Loucy (cell line): Measurements from ENCODE around the gene BEST3.

ENCODE experiments used
- H2AFZ ChIP-seq: fragments of 200-600 bp; sonication (generic); 2 replicates; pipeline ENCODE4 v1.6.0; 2016; ENCODE audit warnings: antibody characterized with exemption, mild to moderate bottlenecking, low read length, moderate library complexity
- H3F3A ChIP-seq: fragments of 200-600 bp; 2 replicates; pipeline ENCODE4 v1.6.0; 2016; ENCODE audit warnings: antibody characterized with exemption, low read depth, mild to moderate bottlenecking
- H3K27me3 ChIP-seq: fragments of 200-600 bp; sonication (generic); 2 replicates; pipeline ENCODE4 v1.6.1; 2014; ENCODE audit warnings: low read length, mild to moderate bottlenecking; ENCODE audit not compliant: insufficient read depth, poor library complexity, severe bottlenecking
- H3K36me3 ChIP-seq: fragments of 200-600 bp; sonication (generic); 2 replicates; pipeline ENCODE4 v1.6.1; 2016; ENCODE audit warnings: low read length; ENCODE audit not compliant: insufficient read depth
- H3K4me1 ChIP-seq: fragments of 200-600 bp; sonication (generic); 2 replicates; pipeline ENCODE4 v1.5.1; 2014; ENCODE audit warnings: low read length, mild to moderate bottlenecking; ENCODE audit not compliant: insufficient read depth, poor library complexity, severe bottlenecking
- H3K4me2 ChIP-seq: fragments of 200-600 bp; sonication (generic); 2 replicates; pipeline ENCODE4 v1.6.0; 2014; ENCODE audit warnings: antibody characterized with exemption, low read length, low read depth, mild to moderate bottlenecking; ENCODE audit not compliant: poor library complexity, severe bottlenecking
- H3K4me3 ChIP-seq: fragments of 200-600 bp; sonication (generic); 2 replicates; pipeline ENCODE4 v1.5.1; 2014; ENCODE audit warnings: low read length, mild to moderate bottlenecking, mixed read lengths; ENCODE audit not compliant: poor library complexity, severe bottlenecking
- H3K79me2 ChIP-seq: fragments of 200-600 bp; sonication (generic); 2 replicates; pipeline ENCODE4 v1.6.1; 2014; ENCODE audit warnings: low read length; ENCODE audit not compliant: insufficient read depth
- H3K9ac ChIP-seq: fragments of 200-600 bp; sonication (generic); 2 replicates; pipeline ENCODE4 v1.6.0; 2014; ENCODE audit warnings: mild to moderate bottlenecking, low read depth, low read length, moderate library complexity; ENCODE audit not compliant: poor library complexity, severe bottlenecking
- H3K9me2 ChIP-seq: fragments of 200-600 bp; sonication (generic); replicated peaks from 2 replicates; pipeline ENCODE4 v1.6.1; 2016; ENCODE audit warnings: low read depth, low read length, mixed read lengths
- H3K9me3 ChIP-seq: fragments of 200-600 bp; sonication (generic); 2 replicates; pipeline ENCODE4 v1.6.1; 2014; ENCODE audit warnings: mild to moderate bottlenecking, antibody characterized with exemption, low read length, low read depth; ENCODE audit not compliant: insufficient read depth
- H4K20me1 ChIP-seq: fragments of 200-600 bp; sonication (generic); 2 replicates; pipeline ENCODE4 v1.6.0; 2014; ENCODE audit warnings: antibody characterized with exemption, low read length, mild to moderate bottlenecking; ENCODE audit not compliant: insufficient read depth, poor library complexity, severe bottlenecking
- EZH2phosphoT487 ChIP-seq: fragments of 200-600 bp; IDR thresholded peaks from 2 replicates; pipeline ENCODE4 v1.6.1; 2018; ENCODE audit warnings: antibody characterized with exemption, mild to moderate bottlenecking, moderate library complexity, borderline replicate concordance
- TF ChIP-seq, protein P1 (sequence below): fragments of 200-600 bp; sonication (generic); conservative IDR thresholded peaks from 2 replicates; pipeline ENCODE4 v1.5.1; 2014; ENCODE audit warnings: mild to moderate bottlenecking, antibody characterized with exemption, low read length

Gene BEST3

DNA sequence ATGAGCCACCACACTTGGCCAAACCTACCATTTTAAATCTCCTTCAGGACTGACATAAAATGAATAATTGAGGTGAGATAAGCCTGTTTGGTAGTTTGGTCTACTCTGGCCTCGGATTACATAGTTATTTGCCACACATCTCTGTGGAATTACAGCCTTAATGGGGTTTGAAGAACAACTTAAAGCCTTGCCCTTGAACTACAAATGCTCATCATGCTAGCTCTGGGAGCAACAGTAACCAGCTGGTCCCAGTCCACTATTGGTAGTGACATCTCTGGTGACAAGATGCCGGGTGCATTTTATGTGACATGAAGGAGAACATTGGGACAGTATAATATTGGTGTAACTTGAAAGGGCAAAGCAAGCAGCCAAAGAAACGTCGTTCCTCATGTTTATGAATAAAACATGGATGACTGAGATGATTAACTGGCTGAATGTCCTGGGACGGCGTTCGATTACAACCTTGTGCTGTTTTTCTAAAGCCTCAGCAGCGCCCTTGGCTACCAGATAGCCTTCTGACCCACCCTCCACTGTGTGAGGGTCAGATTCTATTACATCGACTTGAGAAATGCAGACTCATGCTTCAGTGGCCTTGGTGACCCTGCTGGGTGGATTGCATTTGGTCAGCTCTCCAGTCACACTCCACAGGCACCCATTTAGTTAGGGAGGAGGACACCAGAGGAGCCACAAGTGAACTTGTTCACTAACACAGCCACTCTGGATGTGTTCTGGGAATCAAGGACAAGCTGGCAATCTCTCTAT is 41.5 kb downstream of the BEST3 start:
- TF ChIP-seq EZH2phosphoT487, result no peak
- TF ChIP-seq, protein P1, sequence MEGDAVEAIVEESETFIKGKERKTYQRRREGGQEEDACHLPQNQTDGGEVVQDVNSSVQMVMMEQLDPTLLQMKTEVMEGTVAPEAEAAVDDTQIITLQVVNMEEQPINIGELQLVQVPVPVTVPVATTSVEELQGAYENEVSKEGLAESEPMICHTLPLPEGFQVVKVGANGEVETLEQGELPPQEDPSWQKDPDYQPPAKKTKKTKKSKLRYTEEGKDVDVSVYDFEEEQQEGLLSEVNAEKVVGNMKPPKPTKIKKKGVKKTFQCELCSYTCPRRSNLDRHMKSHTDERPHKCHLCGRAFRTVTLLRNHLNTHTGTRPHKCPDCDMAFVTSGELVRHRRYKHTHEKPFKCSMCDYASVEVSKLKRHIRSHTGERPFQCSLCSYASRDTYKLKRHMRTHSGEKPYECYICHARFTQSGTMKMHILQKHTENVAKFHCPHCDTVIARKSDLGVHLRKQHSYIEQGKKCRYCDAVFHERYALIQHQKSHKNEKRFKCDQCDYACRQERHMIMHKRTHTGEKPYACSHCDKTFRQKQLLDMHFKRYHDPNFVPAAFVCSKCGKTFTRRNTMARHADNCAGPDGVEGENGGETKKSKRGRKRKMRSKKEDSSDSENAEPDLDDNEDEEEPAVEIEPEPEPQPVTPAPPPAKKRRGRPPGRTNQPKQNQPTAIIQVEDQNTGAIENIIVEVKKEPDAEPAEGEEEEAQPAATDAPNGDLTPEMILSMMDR, result no peak
- no peak overlapping the region for H2AFZ ChIP-seq
- no peak overlapping the region for H3K4me3 ChIP-seq
- H3K27me3 ChIP-seq, result no peaks in the 10 kb centered on the region
- H3K9me3 ChIP-seq, result no peaks in the 10 kb centered on the region
- H3K4me1 ChIP-seq, result no peaks in the 10 kb centered on the region
- H3K9me2 ChIP-seq, result no peaks in the 10 kb centered on the region
- no peak overlapping the region for H3K4me2 ChIP-seq
- no peaks in the 10 kb centered on the region for H3K36me3 ChIP-seq
- no peaks in the 10 kb centered on the region for H3K79me2 ChIP-seq
- H4K20me1 ChIP-seq, result no peaks in the 10 kb centered on the region
- H3K9ac ChIP-seq, result no peak overlapping the region
- H3F3A ChIP-seq, result no peaks in the 10 kb centered on the region

DNA sequence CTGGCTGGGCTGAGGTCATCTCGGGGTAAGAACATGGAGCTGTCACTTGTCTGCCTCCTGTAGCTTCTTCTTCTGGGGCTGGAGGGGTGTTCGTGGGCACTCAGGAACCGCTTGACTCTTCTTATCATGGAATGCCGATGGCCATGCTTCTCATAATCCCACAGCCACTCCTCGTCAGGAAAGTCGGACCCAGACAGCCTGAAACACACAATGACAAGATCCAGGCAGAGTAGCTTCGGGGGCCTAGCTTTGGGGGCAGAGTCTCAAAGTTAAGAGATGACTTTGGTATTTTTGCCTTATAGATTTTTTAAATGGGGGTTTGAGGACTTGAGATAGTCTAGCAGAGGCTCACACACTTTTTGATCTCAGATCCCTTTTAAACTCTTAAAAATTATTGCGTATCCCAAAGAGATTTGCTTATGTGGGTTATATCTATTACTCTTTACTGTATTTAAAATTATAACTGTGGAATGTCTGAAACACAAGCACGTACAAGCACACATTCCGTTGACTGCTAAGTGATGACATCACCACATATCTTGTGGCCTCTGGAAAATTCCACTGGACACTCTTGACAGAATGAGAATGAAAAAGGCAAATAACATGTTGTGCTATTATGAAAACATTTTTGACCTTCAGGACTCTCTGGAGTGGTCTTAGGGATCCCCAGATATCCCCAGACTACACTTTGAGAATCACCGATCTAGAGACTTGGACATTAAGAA is 43.3 kb downstream of the BEST3 start:
- H2AFZ ChIP-seq, result no peak overlapping the region
- no peaks in the 10 kb centered on the region for H3K4me1 ChIP-seq
- H3K9me2 ChIP-seq, result no peaks in the 10 kb centered on the region
- no peaks in the 10 kb centered on the region for H3K79me2 ChIP-seq
- H3K9me3 ChIP-seq, result no peaks in the 10 kb centered on the region
- no peaks in the 10 kb centered on the region for H3F3A ChIP-seq
- H3K36me3 ChIP-seq, result no peaks in the 10 kb centered on the region
- no peaks in the 10 kb centered on the region for H3K27me3 ChIP-seq
- H3K4me3 ChIP-seq, result no peak overlapping the region
- H3K4me2 ChIP-seq, result no peak overlapping the region
- no peak overlapping the region for H3K9ac ChIP-seq
- TF ChIP-seq EZH2phosphoT487, result no peak
- TF ChIP-seq, protein P1, result no peak
- H4K20me1 ChIP-seq, result no peaks in the 10 kb centered on the region

DNA sequence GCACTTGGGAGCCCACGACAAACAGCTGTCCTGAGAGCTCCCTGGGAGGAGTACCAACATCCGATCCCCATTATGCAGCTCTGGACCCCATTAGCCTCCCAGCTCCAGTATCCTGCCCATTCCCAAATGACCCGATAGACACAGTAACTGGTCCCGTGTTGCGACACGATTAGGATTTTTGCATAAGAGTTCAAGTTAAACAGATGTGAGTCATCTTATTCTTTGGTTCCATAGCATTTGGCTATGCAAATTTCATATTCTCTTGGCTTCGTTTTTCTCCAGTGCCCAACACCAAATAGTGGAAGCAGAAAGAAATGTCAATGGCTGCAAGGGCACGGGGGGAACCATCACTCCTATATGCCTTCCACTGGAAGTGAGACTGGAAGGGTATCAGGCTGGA is 45.4 kb downstream of the BEST3 start:
- no peaks in the 10 kb centered on the region for H3F3A ChIP-seq
- TF ChIP-seq, protein P1, result no peak
- TF ChIP-seq EZH2phosphoT487, result no peak
- no peaks in the 10 kb centered on the region for H3K79me2 ChIP-seq
- H3K36me3 ChIP-seq, result no peaks in the 10 kb centered on the region
- H4K20me1 ChIP-seq, result no peaks in the 10 kb centered on the region
- no peaks in the 10 kb centered on the region for H3K9me3 ChIP-seq
- H3K9ac ChIP-seq, result no peak overlapping the region
- no peak overlapping the region for H3K4me2 ChIP-seq
- H3K9me2 ChIP-seq, result no peaks in the 10 kb centered on the region
- H3K27me3 ChIP-seq, result no peaks in the 10 kb centered on the region
- H2AFZ ChIP-seq, result no peak overlapping the region
- H3K4me1 ChIP-seq, result no peaks in the 10 kb centered on the region
- no peak overlapping the region for H3K4me3 ChIP-seq
